Activated T-helper 2 cell treated with anti-CD3 and anti-CD28 coated beads, Interferon-gamma antibody, Interleukin-2, Interleukin-4, amounts not matched to agents 10 μg/mL and 5 μg/mL and 100 μg/mL, durations not matched to agents 14 hours and 24 hours and 36 hours (primary cell): ENCODE measurements around the gene DDX31. TPM values are rescaled to one million over a fixed set of nuclear protein-coding genes. Genes with fewer than 3 reads are reported as not detected.
"Not testable (repeated sequence)": the region's sequence is repeated elsewhere in the genome, so short reads cannot be mapped to it uniquely, and the experiment has no call there.

ENCODE experiments used
- DNase-seq: peaks from one replicate; pipeline ENCODE4 v3.0.0; 2021; ENCODE audit warnings: low spot score
- H3K27ac Mint-ChIP-seq: one replicate; pipeline ENCODE4 v1.8.0; 2021; ENCODE audit warnings: mixed read lengths
- H3K27me3 Mint-ChIP-seq: one replicate; pipeline ENCODE4 v1.8.0; 2021; ENCODE audit warnings: low read depth, mixed read lengths
- H3K36me3 Mint-ChIP-seq: one replicate; pipeline ENCODE4 v1.8.0; 2021; ENCODE audit warnings: low read depth, mixed read lengths
- H3K4me1 Mint-ChIP-seq: one replicate; pipeline ENCODE4 v1.8.0; 2021; ENCODE audit warnings: low read depth, mixed read lengths
- H3K4me3 Mint-ChIP-seq: one replicate; pipeline ENCODE4 v1.8.0; 2021; ENCODE audit warnings: low read depth, mild to moderate bottlenecking, moderate library complexity, mixed read lengths
- H3K9me3 Mint-ChIP-seq: one replicate; pipeline ENCODE4 v1.8.0; 2021; ENCODE audit warnings: mixed read lengths
- intact Hi-C: fragments of 100-400 bp; cut with micrococcal nuclease; formaldehyde crosslinking; loops from one replicate; pipeline ENCODE4 v1.15.1; 2023
- total RNA-seq: library from RNA; stranded (reverse); gene quantifications from 2 replicates; pipeline ENCODE4 v1.2.3, GENCODE V29; 2022

DDX31 gene
- 24.7 and 25.7 TPM in 2 replicates for total RNA-seq

DNA sequence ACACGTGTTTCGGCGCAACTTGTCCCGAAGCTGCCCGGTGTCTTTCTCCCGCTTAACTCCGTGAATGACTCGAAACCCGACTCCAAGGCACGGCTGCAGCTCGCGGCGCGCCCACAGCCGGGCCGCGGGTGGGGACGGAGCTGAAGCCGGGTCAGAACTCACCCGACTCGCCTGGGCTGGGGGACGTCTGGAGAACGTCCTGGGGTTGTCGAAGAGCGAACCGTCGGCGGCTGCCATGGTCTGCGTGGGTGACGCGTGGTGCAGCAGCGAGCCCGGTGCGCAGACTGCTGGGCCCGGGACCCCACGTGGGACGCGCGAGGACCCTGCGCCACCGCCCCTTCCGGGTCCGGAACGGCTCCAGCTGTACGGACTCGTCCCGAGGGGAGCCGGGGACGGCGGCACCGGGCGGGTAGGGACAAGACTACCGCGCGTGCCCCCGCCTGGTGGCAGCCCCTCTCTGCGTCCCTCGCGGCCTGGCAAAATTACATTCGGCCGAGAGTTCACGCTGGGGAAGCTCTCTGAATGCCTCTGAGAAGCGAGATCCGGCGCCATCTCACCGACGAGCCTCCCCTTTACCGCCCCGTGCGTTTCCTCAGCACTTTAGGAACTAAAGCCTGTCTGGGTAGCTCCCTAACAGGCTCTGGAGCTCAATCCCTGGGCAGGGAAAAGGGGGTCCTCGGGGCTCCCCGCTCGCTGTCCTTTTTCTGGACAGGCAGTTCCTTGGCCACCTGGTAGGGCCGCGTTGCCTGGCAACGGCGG lies at the start of gene DDX31:
Gene DDX31 (minus strand): TSS at position 286 of the 759 bp plus-strand sequence. CDS start 49 bp downstream, at position 237.
- no peaks in the 10 kb centered on the region for H3K9me3 Mint-ChIP-seq
- peak within 1 kb of the TSS; percentile 83 for H3K27ac Mint-ChIP-seq
- peaks cover 33% of the 10 kb centered on the region for H3K4me1 Mint-ChIP-seq
- H3K4me3 Mint-ChIP-seq = peak within 1 kb of the TSS; percentile 93
- intact Hi-C loops = loop anchor here (2.0 to 5.0 kb wide), 2 partner anchors 209 to 263 kb away; partner anchors contain the start of genes AK8, SPACA9 and TTF1
- peaks cover 45% of the 10 kb centered on the region for H3K36me3 Mint-ChIP-seq
- DNase-seq = peak; percentile 81
- no peaks in the 10 kb centered on the region for H3K27me3 Mint-ChIP-seq

- H3K27ac Mint-ChIP-seq, H3K4me1 Mint-ChIP-seq, H3K36me3 Mint-ChIP-seq, H3K9me3 Mint-ChIP-seq, DNase-seq, H3K4me3 Mint-ChIP-seq, intact Hi-C loops: not testable (repeated sequence)
- H3K27me3 Mint-ChIP-seq = peaks cover 26% of the 10 kb centered on the region
Measured at GRCh38 chr9:132718381-132718928, 48.7 kb upstream of the DDX31 start.

GRCh38 chr9:132717326-132717945 lies 47.7 kb upstream of the DDX31 start:
- H3K27ac Mint-ChIP-seq = no peak overlapping the region
- H3K4me3 Mint-ChIP-seq = no peak overlapping the region
- intact Hi-C loops = no loop called here
- peaks cover 4% of the 10 kb centered on the region for H3K4me1 Mint-ChIP-seq
- H3K27me3 Mint-ChIP-seq = peaks cover 24% of the 10 kb centered on the region
- no peaks in the 10 kb centered on the region for H3K9me3 Mint-ChIP-seq
- no peaks in the 10 kb centered on the region for H3K36me3 Mint-ChIP-seq
- DNase-seq = no peak

- Mint-ChIP-seq H3K36me3 (no peaks in the 10 kb centered on the region), H3K27ac (no peak overlapping the region), H3K4me1 (peaks cover 4% of the 10 kb centered on the region), H3K9me3 (no peaks in the 10 kb centered on the region), H3K27me3 (peaks cover 24% of the 10 kb centered on the region), H3K4me3 (no peak overlapping the region)
- no peak for DNase-seq
- intact Hi-C loops = no loop called here
Measured at GRCh38 chr9:132716007-132716406, 46.2 kb upstream of the DDX31 start.

GRCh38 chr9:132712753-132713152 lies 43.0 kb upstream of the DDX31 start:
- no peak overlapping the region for H3K4me3 Mint-ChIP-seq
- H3K36me3 Mint-ChIP-seq = no peaks in the 10 kb centered on the region
- intact Hi-C loops = no loop called here
- H3K27ac Mint-ChIP-seq = no peak overlapping the region
- H3K27me3 Mint-ChIP-seq = peaks cover 16% of the 10 kb centered on the region
- no peaks in the 10 kb centered on the region for H3K4me1 Mint-ChIP-seq
- no peak for DNase-seq
- no peaks in the 10 kb centered on the region for H3K9me3 Mint-ChIP-seq

DNA sequence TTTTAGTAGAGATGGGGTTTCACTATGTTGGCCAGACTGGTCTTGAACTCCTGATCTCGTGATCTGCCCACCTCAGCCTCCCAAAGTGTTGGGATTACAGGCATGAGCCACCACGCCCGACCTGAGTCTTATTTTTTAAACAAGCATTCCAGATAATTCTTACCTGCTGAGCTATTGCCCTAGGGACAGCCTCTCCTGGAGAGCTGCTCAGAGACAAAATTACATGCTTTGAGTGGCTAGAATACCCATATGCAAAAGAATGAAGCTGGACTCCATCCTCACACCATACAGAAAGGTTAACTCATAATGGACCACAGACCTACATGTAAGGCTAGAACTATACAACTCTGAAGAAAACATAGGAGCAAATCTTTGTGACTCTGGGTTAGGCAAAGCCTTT lies 42.1 kb upstream of the DDX31 start:
- H3K36me3 Mint-ChIP-seq = no peaks in the 10 kb centered on the region
- H3K4me3 Mint-ChIP-seq = no peak overlapping the region
- no peak for DNase-seq
- H3K9me3 Mint-ChIP-seq = no peaks in the 10 kb centered on the region
- intact Hi-C loops = no loop called here
- H3K4me1 Mint-ChIP-seq = no peaks in the 10 kb centered on the region
- peaks cover 9% of the 10 kb centered on the region for H3K27me3 Mint-ChIP-seq
- no peak overlapping the region for H3K27ac Mint-ChIP-seq

- intact Hi-C loops, H3K36me3 Mint-ChIP-seq, DNase-seq, H3K4me1 Mint-ChIP-seq, H3K4me3 Mint-ChIP-seq, H3K9me3 Mint-ChIP-seq, H3K27me3 Mint-ChIP-seq, H3K27ac Mint-ChIP-seq: not testable (repeated sequence)
Measured at GRCh38 chr9:132711152-132711551, 41.4 kb upstream of the DDX31 start.

DNA sequence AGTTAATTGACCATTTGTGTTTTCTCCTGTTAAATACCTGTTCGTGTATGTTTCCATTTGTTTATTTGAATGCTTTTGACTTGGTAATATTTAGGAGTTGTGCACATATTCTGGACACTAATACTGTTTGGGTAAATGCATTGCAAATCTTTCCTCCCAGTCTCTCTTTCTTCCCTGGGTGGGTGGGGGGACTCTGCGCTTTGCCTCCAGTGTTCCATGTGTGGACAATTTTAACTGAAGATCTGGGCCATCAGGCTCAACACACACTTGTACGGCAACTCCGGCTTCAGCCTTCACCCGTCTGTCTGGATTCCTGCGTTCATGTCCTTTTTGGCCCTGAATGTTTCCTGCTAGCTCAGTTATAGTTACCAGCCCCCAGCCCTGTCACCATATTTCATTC lies 40.5 kb upstream of the DDX31 start:
- Mint-ChIP-seq H3K4me3 (no peak overlapping the region), H3K4me1 (no peaks in the 10 kb centered on the region), H3K9me3 (no peaks in the 10 kb centered on the region), H3K27ac (no peak overlapping the region), H3K27me3 (peaks cover 6% of the 10 kb centered on the region), H3K36me3 (no peaks in the 10 kb centered on the region)
- no peak for DNase-seq
- intact Hi-C loops = no loop called here

- Mint-ChIP-seq H3K27ac (no peak overlapping the region), H3K4me3 (no peak overlapping the region), H3K27me3 (peaks cover 6% of the 10 kb centered on the region), H3K4me1 (no peaks in the 10 kb centered on the region), H3K36me3 (no peaks in the 10 kb centered on the region), H3K9me3 (no peaks in the 10 kb centered on the region)
- no peak for DNase-seq
- intact Hi-C loops = no loop called here
Measured at GRCh38 chr9:132708769-132709430, 39.1 kb upstream of the DDX31 start.

DNA sequence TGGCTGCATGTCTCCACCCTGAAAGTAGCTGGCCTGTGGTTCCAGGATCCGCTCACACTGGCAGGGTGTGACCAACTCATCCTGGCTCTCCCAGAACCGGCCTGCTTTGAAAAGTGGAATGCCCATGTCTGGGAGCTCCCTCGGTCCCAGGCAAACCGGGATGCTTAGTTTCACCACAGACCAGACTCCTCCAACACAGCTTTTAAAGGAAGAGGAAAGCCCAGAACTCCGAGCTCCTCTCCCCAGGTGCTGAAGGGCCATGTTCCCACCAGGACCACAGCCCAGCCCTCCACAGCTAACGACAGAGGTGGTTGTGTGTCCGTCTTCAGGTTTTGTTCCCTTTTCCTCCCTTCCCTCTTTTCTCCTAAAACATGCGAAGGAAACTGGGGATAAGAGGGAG lies 38.5 kb upstream of the DDX31 start:
- Mint-ChIP-seq H3K4me3 (no peak overlapping the region), H3K27ac (no peak overlapping the region), H3K36me3 (no peaks in the 10 kb centered on the region), H3K27me3 (peaks cover 8% of the 10 kb centered on the region), H3K9me3 (peaks cover 1% of the 10 kb centered on the region), H3K4me1 (no peaks in the 10 kb centered on the region)
- DNase-seq = no peak
- intact Hi-C loops = no loop called here

DNA sequence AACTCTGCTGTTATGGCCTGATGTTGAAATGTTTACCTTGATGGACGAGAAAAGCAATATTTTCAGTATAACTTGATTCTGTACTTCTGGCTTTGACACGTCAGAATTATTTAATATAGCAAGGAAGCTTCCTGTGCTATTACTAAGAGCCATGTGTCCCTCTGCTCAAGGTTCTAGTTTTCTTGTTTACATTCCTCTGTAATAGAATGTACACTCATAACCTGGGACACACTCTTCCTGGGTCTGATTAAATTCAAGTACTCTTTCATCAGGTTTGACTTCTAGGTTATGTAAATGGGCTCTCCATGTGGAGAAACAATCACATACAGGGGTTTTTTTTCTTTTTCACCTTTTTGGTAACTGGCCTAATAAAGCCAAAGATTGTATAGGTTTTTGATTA lies 33.6 kb upstream of the DDX31 start:
- DNase-seq = no peak
- Mint-ChIP-seq H3K4me3 (no peak overlapping the region), H3K36me3 (no peaks in the 10 kb centered on the region), H3K27me3 (peaks cover 4% of the 10 kb centered on the region), H3K27ac (no peak overlapping the region), H3K9me3 (peaks cover 9% of the 10 kb centered on the region), H3K4me1 (no peaks in the 10 kb centered on the region)
- intact Hi-C loops = no loop called here

DNA sequence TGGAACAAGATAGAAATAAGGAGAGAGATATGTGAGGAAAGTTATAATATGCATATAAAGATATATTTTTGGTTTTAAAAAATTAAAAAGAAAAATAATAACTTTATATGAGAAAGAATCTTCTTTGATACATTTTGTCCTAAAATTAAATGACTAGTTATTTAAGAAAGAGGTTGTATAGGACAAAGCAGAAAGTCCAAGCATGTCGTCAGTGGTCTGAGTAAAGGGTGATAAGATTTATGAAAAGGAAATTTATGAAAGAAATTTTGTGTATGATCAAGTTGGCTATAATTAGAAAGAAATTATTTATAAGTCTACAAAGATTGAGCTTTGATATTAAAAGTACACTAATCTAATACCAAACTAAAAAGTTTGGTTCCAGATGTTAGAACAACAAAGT lies 32.5 kb upstream of the DDX31 start:
- Mint-ChIP-seq H3K4me1 (no peaks in the 10 kb centered on the region), H3K4me3 (no peak overlapping the region), H3K27ac (no peak overlapping the region), H3K9me3 (peaks cover 20% of the 10 kb centered on the region), H3K36me3 (peaks cover 3% of the 10 kb centered on the region), H3K27me3 (peaks cover 7% of the 10 kb centered on the region)
- no peak for DNase-seq
- intact Hi-C loops = no loop called here

- Mint-ChIP-seq H3K27ac (no peak overlapping the region), H3K4me3 (no peak overlapping the region), H3K27me3 (peaks cover 7% of the 10 kb centered on the region), H3K9me3 (peaks cover 39% of the 10 kb centered on the region), H3K36me3 (peaks cover 3% of the 10 kb centered on the region), H3K4me1 (no peaks in the 10 kb centered on the region)
- DNase-seq = no peak
- intact Hi-C loops = loop anchor here (5.0 kb wide), 1 partner anchor 102 kb away; no protein-coding TSS in a partner anchor
Measured at GRCh38 chr9:132699956-132700355, 30.2 kb upstream of the DDX31 start.
